HCT116 (cell line): Measurements from ENCODE around the gene MED15. TPM values are rescaled to one million over a fixed set of nuclear protein-coding genes. Genes with fewer than 3 reads are reported as not detected.

Experiments
- ATAC-seq: fragments of 200-7000 bp; cut with Tn5 transposase; 2 replicates; pipeline ENCODE4 v1.9.1; 2020; ENCODE audit warnings: mild to moderate bottlenecking, moderate library complexity
- Bru-seq: library from RNA; stranded (reverse); fragments of 400-500 nt; gene quantifications from one replicate; lab custom pipeline; 2021; lab: Mats Ljungman, UMichigan
- BruChase-seq, 2 experiments: library from RNA; stranded (reverse); fragments of 400-500 nt; gene quantifications; one replicate each; lab custom pipeline; 2021; lab: Mats Ljungman, UMichigan
- BruUV-seq: library from RNA; stranded (reverse); fragments of 400-500 nt; replicated peaks from 2 replicates; lab custom pipeline; 2021; lab: Mats Ljungman, UMichigan
- CTCF ChIA-PET: fragments of 300-600 bp; sonication (Branson Sonifier 250); formaldehyde crosslinking; loops from one replicate; lab custom pipeline; 2021; ENCODE audit warnings: antibody characterized with exemption; lab: Charles Lee
- POLR2A ChIA-PET: fragments of 300-600, 350-600 bp; sonication (Branson Sonifier 250); formaldehyde crosslinking; loops from one replicate; lab custom pipeline; 2021; ENCODE audit warnings: antibody characterized with exemption; lab: Charles Lee
- RAD21 ChIA-PET, 2 experiments: fragments of 300-600 bp; sonication (Branson Sonifier 250); formaldehyde crosslinking; loops; one replicate each; lab custom pipeline; 2023; ENCODE audit warnings: low total read pairs in 2 of 2; ENCODE audit not compliant: uncharacterized antibody in 2 of 2, unreplicated experiment in 2 of 2, low non-redundant PET in 1 of 2; lab: Charles Lee
- DNase-seq: peaks from one replicate; pipeline ENCODE4 v3.0.0-alpha.2; 2010; ENCODE audit warnings: low read depth, low spot score
- H2AFZ ChIP-seq: fragments of 200-600 bp; shearing (Covaris generic), sonication (generic); 2 replicates; pipeline ENCODE4 v1.6.1; 2017; ENCODE audit warnings: low read depth, mixed run types, mixed read lengths, antibody characterized with exemption, low read length; ENCODE audit not compliant: poor library complexity, severe bottlenecking
- H3K27ac ChIP-seq: 2 replicates; pipeline ENCODE4 v1.5.1; 2012; ENCODE audit warnings: low read depth, low read length
- H3K27me3 ChIP-seq: fragments of 200-600 bp; sonication (generic); 2 replicates; pipeline ENCODE4 v1.6.1; 2016; ENCODE audit warnings: mixed run types, low read length, mixed read lengths; ENCODE audit not compliant: insufficient read depth
- H3K36me3 ChIP-seq, 2 experiments: fragments of 200-500 bp in 1 of 2; fragments of 200-600 bp in 1 of 2; sonication (Bioruptor generic) in 1 of 2; sonication (generic) in 1 of 2; 2 replicates each; pipeline versions ENCODE4 v1.5.1 to v1.6.1; 2014 to 2016; ENCODE audit warnings: low read length in 2 of 2, inconsistent platforms in 1 of 2, mixed read lengths in 1 of 2, mixed run types in 1 of 2; ENCODE audit not compliant: insufficient read depth in 2 of 2, control insufficient read depth in 1 of 2
- H3K4me1 ChIP-seq, 2 experiments: fragments of 200-600 bp in 1 of 2; sonication (generic) in 1 of 2; 2 replicates each; pipeline versions ENCODE4 v1.5.1 to v1.6.1; 2012 to 2017; ENCODE audit warnings: low read length in 2 of 2, inconsistent platforms in 1 of 2, mild to moderate bottlenecking in 1 of 2, mixed read lengths in 1 of 2, mixed run types in 1 of 2, moderate library complexity in 1 of 2; ENCODE audit not compliant: insufficient read depth in 2 of 2, control insufficient read depth in 1 of 2
- H3K4me2 ChIP-seq: fragments of 200-600 bp; sonication (generic); 2 replicates; pipeline ENCODE4 v1.6.1; 2017; ENCODE audit warnings: mixed run types, low read length, mixed read lengths
- H3K4me3 ChIP-seq, 2 experiments: fragments of 200-600 bp in 1 of 2; sonication (generic) in 1 of 2; replicated peaks in 1 of 2; 2 replicates each; pipeline ENCODE4 v1.5.1; 2011 to 2016; ENCODE audit warnings: low read length in 2 of 2, control low read depth in 1 of 2, low read depth in 1 of 2, mild to moderate bottlenecking in 1 of 2, mixed read lengths in 1 of 2, mixed run types in 1 of 2
- H3K79me2 ChIP-seq: fragments of 200-600 bp; sonication (generic); 2 replicates; pipeline ENCODE4 v1.6.1; 2017; ENCODE audit warnings: mild to moderate bottlenecking, mixed run types, low read length, moderate library complexity, mixed read lengths; ENCODE audit not compliant: insufficient read depth
- H3K9ac ChIP-seq: fragments of 200-600 bp; sonication (generic); 2 replicates; pipeline ENCODE4 v1.6.1; 2016; ENCODE audit warnings: low read length, mixed read lengths
- H3K9me2 ChIP-seq: fragments of 200-600 bp; sonication (generic), shearing (Covaris generic); 2 replicates; pipeline ENCODE4 v1.6.1; 2017; ENCODE audit warnings: mixed run types, mild to moderate bottlenecking, moderate library complexity; ENCODE audit not compliant: insufficient read depth
- H3K9me3 ChIP-seq, 2 experiments: fragments of 200-500 bp in 1 of 2; fragments of 200-600 bp in 1 of 2; sonication (Bioruptor generic) in 1 of 2; sonication (generic) in 1 of 2; 2 replicates each; pipeline ENCODE4 v1.6.1; 2014 to 2017; ENCODE audit warnings: low read length in 2 of 2, mixed read lengths in 2 of 2, inconsistent platforms in 1 of 2, low read depth in 1 of 2, mild to moderate bottlenecking in 1 of 2, mixed run types in 1 of 2, moderate library complexity in 1 of 2; ENCODE audit not compliant: control insufficient read depth in 1 of 2, insufficient read depth in 1 of 2
- H4K20me1 ChIP-seq: fragments of 200-600 bp; sonication (generic), shearing (Covaris generic); 2 replicates; pipeline ENCODE4 v1.6.1; 2017; ENCODE audit warnings: mixed run types, mild to moderate bottlenecking, moderate library complexity; ENCODE audit not compliant: insufficient read depth
- EGR1 ChIP-seq: IDR thresholded peaks from 2 replicates; pipeline ENCODE4 v1.6.1; 2012; ENCODE audit warnings: low read depth
- ELF1 ChIP-seq: IDR thresholded peaks from 2 replicates; pipeline ENCODE4 v1.6.1; 2012; ENCODE audit warnings: low read depth, borderline replicate concordance
- EZH2 ChIP-seq: fragments of 200-600 bp; sonication (generic); IDR thresholded peaks from 2 replicates; pipeline ENCODE4 v1.6.1; 2017; ENCODE audit warnings: antibody characterized with exemption, mixed run types
- FOSL1 ChIP-seq: IDR thresholded peaks from 2 replicates; pipeline ENCODE4 v1.6.1; 2012; ENCODE audit warnings: low read depth
- JUND ChIP-seq: IDR thresholded peaks from 2 replicates; pipeline ENCODE4 v1.6.1; 2012
- RAD21 ChIP-seq: IDR thresholded peaks from 2 replicates; pipeline ENCODE4 v1.6.1; 2012; ENCODE audit warnings: low read depth, mild to moderate bottlenecking
- SIN3A ChIP-seq: IDR thresholded peaks from 2 replicates; pipeline ENCODE4 v1.6.1; 2012; ENCODE audit warnings: low read depth
- SP1 ChIP-seq: IDR thresholded peaks from 2 replicates; pipeline ENCODE4 v1.6.1; 2012; ENCODE audit warnings: low read depth
- SRF ChIP-seq: IDR thresholded peaks from 2 replicates; pipeline ENCODE4 v1.6.1; 2012; ENCODE audit warnings: low read depth
- YY1 ChIP-seq: IDR thresholded peaks from 2 replicates; pipeline ENCODE4 v1.6.1; 2011; ENCODE audit warnings: low read length, low read depth, moderate library complexity, mild to moderate bottlenecking; ENCODE audit not compliant: insufficient replicate concordance; ENCODE audit errors: extremely low read depth
- ZFX ChIP-seq: fragments of 450-650 bp; IDR thresholded peaks from 2 replicates; pipeline ENCODE4 v1.6.1; 2017
- ZNF274 ChIP-seq: fragments of 200-500 bp; sonication (Bioruptor generic); IDR thresholded peaks from 2 replicates; pipeline ENCODE4 v1.6.1; 2014; ENCODE audit warnings: mild to moderate bottlenecking, low read depth, low read length, inconsistent platforms
- intact Hi-C: fragments of 100-400 bp; cut with micrococcal nuclease; formaldehyde crosslinking; loops from 2 replicates; pipeline ENCODE4 v1.10.0; 2022
- long read RNA-seq: library from polyadenylated mRNA; unstranded; transcript quantifications from one replicate; pipeline ENCODE4 v2.0.0, GENCODE V29; 2021; ENCODE audit not compliant: unreplicated experiment
- polyA plus RNA-seq: library from polyadenylated mRNA; unstranded; fragments of >200 nt; gene quantifications from 2 replicates; pipeline ENCODE4 v1.2.1, GENCODE V29; 2012; ENCODE audit warnings: missing spikeins
- total RNA-seq: library from RNA; stranded (reverse); gene quantifications from one replicate; pipeline ENCODE4 v1.2.1, GENCODE V29; 2021; ENCODE audit not compliant: unreplicated experiment
- TF ChIP-seq, protein P1 (sequence below), 3 experiments: fragments of 200-600 bp in 1 of 3; sonication (generic) in 1 of 3; IDR thresholded peaks in 2 of 3; conservative IDR thresholded peaks in 1 of 3; 2 replicates each; pipeline ENCODE4 v1.5.1; 2012 to 2017; ENCODE audit warnings: low read depth in 2 of 3, low read length in 2 of 3, antibody characterized with exemption in 1 of 3, borderline replicate concordance in 1 of 3, control low read depth in 1 of 3, mild to moderate bottlenecking in 1 of 3, mixed read lengths in 1 of 3, mixed run types in 1 of 3, moderate library complexity in 1 of 3; ENCODE audit not compliant: insufficient read depth in 1 of 3
- TF ChIP-seq, protein P2 (sequence below): IDR thresholded peaks from 2 replicates; pipeline ENCODE4 v1.6.1; 2012
- TF ChIP-seq, protein P3 (sequence below): IDR thresholded peaks from 2 replicates; pipeline ENCODE4 v1.6.1; 2012
- TF ChIP-seq, protein P4 (sequence below): IDR thresholded peaks from 2 replicates; pipeline ENCODE4 v1.6.1; 2011; ENCODE audit warnings: mild to moderate bottlenecking, low read length, moderate library complexity; ENCODE audit not compliant: insufficient replicate concordance; ENCODE audit errors: extremely low read depth

The MED15 gene, protein sequence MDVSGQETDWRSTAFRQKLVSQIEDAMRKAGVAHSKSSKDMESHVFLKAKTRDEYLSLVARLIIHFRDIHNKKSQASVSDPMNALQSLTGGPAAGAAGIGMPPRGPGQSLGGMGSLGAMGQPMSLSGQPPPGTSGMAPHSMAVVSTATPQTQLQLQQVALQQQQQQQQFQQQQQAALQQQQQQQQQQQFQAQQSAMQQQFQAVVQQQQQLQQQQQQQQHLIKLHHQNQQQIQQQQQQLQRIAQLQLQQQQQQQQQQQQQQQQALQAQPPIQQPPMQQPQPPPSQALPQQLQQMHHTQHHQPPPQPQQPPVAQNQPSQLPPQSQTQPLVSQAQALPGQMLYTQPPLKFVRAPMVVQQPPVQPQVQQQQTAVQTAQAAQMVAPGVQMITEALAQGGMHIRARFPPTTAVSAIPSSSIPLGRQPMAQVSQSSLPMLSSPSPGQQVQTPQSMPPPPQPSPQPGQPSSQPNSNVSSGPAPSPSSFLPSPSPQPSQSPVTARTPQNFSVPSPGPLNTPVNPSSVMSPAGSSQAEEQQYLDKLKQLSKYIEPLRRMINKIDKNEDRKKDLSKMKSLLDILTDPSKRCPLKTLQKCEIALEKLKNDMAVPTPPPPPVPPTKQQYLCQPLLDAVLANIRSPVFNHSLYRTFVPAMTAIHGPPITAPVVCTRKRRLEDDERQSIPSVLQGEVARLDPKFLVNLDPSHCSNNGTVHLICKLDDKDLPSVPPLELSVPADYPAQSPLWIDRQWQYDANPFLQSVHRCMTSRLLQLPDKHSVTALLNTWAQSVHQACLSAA
- total RNA-seq (81.3 TPM), Bru-seq, nascent RNA (percentile 78 among the genes with signal in this experiment), BruChase-seq, experiment 1, labeled RNA remaining after a 6-hour chase (percentile 77 among the genes with signal in this experiment), BruChase-seq, experiment 2, labeled RNA remaining after a 2-hour chase (percentile 76 among the genes with signal in this experiment)
- 71.7 and 83.4 TPM in 2 replicates for polyA plus RNA-seq
- long read RNA-seq, transcript MED15-202 (17 exons, 3,252 nt) = major isoform, 8 of 84 reads
- long read RNA-seq, partial matches to known transcripts = 54 of 84 reads
- long read RNA-seq, other reads (novel, unspliced or antisense) = 16 of 84 reads

DNA sequence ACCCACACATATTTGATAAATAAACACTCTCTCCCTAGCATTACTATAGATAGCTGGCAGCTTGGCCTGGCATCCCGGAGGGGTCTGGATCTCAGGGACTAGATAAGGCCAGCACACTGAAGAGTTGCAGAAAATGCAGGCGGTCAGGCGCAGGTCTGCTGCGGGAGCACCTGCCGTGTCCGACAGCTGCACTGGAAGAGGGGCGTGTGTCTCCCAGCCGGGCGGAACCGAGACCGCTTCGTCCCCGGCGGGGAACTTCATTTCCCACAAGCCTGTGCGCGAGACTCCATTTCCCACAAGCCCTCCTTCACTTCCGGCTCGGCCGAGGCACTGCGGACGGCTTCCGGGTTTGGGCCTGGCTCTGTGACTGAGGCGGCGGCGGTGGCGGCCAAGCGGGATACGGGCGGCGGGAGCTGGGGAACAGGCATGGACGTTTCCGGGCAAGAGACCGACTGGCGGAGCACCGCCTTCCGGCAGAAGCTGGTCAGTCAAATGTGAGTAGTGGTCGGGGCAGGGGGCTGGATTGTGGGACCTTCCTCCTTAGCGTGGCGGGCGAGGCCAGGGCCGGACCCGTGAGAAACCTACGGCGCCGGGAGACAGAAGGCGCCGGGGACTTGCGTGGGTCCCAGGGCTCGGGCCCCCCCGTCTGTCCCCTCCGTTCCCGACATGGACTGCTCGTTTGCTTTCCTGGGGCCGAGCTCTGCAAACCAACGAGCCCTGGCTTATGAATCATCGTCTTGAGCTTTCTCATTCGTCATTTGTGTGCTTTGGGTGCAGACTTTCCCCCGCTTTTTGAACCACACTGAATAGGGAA, at the start of gene MED15:
TSS of gene MED15 (plus strand) at position 358 of the 814 bp plus-strand sequence. CDS start at position 427, 69 bp downstream.
- BruUV-seq = TSS peak; percentile 79
- H3K4me3 ChIP-seq = peak within 1 kb of the TSS; percentile 86 to 94
- ChIA-PET RAD21 (interaction anchor here in 1 of 2 experiments (1.0 kb wide), 1 partner anchor 24 kb away, joined by 3 read pairs; no protein-coding TSS in a partner anchor), CTCF (interaction anchor here (0.7 to 1.1 kb wide), 2 partner anchors 57 to 61 kb away, joined by 3 to 4 read pairs; no protein-coding TSS in a partner anchor), POLR2A (interaction anchor here (1.3 kb wide), 1 partner anchor 23 kb away, joined by 4 read pairs; no protein-coding TSS in a partner anchor)
- peak; percentile 81 for ATAC-seq
- H3K27ac ChIP-seq = peak within 1 kb of the TSS; percentile 87
- peaks cover 51% of the 10 kb centered on the region for H3K79me2 ChIP-seq
- H3K9ac ChIP-seq = peak within 1 kb of the TSS; percentile 79
- peak within 1 kb of the TSS; percentile 90 for H3K4me2 ChIP-seq
- intact Hi-C loops = no loop called here
- no peaks in the 10 kb centered on the region for H4K20me1 ChIP-seq
- peak; percentile 69 for DNase-seq
- H3K9me2 ChIP-seq = no peaks in the 10 kb centered on the region
- peaks cover 34 to 55% of the 10 kb centered on the region in 2 experiments for H3K4me1 ChIP-seq
- no peaks in the 10 kb centered on the region for H3K36me3 ChIP-seq
- H3K9me3 ChIP-seq = no peaks in the 10 kb centered on the region
- peak within 1 kb of the TSS; percentile 40 for H2AFZ ChIP-seq
- H3K27me3 ChIP-seq = no peaks in the 10 kb centered on the region
- TF ChIP-seq YY1 (peak; percentile 70), SP1 (no peak), SRF (no peak; the same call in 1 of the 2 replicates), ELF1 (peak; percentile 96), ZNF274 (no peak), EGR1 (no peak), FOSL1 (no peak), JUND (no peak), ZFX (peak; percentile 99), SIN3A (peak; percentile 75), RAD21 (no peak), EZH2 (no peak)
- TF ChIP-seq, protein P1, sequence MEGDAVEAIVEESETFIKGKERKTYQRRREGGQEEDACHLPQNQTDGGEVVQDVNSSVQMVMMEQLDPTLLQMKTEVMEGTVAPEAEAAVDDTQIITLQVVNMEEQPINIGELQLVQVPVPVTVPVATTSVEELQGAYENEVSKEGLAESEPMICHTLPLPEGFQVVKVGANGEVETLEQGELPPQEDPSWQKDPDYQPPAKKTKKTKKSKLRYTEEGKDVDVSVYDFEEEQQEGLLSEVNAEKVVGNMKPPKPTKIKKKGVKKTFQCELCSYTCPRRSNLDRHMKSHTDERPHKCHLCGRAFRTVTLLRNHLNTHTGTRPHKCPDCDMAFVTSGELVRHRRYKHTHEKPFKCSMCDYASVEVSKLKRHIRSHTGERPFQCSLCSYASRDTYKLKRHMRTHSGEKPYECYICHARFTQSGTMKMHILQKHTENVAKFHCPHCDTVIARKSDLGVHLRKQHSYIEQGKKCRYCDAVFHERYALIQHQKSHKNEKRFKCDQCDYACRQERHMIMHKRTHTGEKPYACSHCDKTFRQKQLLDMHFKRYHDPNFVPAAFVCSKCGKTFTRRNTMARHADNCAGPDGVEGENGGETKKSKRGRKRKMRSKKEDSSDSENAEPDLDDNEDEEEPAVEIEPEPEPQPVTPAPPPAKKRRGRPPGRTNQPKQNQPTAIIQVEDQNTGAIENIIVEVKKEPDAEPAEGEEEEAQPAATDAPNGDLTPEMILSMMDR (IDR thresholded peaks at IDR 0.05 in 2 of 3, conservative IDR thresholded peaks at IDR 0.05 in 1 of 3; ENCODE audit: borderline replicate concordance in 1 of 3, insufficient read depth in 1 of 3, low read depth in 2 of 3, low read length in 2 of 3) = no peak
- TF ChIP-seq, protein P2, sequence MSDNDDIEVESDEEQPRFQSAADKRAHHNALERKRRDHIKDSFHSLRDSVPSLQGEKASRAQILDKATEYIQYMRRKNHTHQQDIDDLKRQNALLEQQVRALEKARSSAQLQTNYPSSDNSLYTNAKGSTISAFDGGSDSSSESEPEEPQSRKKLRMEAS = peak; percentile 59; the same call in 1 of the 2 replicates
- TF ChIP-seq, protein P3, sequence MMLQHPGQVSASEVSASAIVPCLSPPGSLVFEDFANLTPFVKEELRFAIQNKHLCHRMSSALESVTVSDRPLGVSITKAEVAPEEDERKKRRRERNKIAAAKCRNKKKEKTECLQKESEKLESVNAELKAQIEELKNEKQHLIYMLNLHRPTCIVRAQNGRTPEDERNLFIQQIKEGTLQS = no peak
- TF ChIP-seq, protein P4, sequence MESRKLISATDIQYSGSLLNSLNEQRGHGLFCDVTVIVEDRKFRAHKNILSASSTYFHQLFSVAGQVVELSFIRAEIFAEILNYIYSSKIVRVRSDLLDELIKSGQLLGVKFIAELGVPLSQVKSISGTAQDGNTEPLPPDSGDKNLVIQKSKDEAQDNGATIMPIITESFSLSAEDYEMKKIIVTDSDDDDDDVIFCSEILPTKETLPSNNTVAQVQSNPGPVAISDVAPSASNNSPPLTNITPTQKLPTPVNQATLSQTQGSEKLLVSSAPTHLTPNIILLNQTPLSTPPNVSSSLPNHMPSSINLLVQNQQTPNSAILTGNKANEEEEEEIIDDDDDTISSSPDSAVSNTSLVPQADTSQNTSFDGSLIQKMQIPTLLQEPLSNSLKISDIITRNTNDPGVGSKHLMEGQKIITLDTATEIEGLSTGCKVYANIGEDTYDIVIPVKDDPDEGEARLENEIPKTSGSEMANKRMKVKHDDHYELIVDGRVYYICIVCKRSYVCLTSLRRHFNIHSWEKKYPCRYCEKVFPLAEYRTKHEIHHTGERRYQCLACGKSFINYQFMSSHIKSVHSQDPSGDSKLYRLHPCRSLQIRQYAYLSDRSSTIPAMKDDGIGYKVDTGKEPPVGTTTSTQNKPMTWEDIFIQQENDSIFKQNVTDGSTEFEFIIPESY = no peak
